Fibroblast of the aortic adventitia (primary cell): ENCODE measurements around the gene GPC6. TPM values are rescaled to one million over a fixed set of nuclear protein-coding genes. Genes with fewer than 3 reads are reported as not detected.

Experiments
- DNase-seq: peaks from one replicate; pipeline ENCODE4 v3.0.0-alpha.2; 2010; ENCODE audit warnings: low read depth
- H3K4me3 ChIP-seq: 2 replicates; pipeline ENCODE4 v1.5.1; 2011; ENCODE audit warnings: low read depth, mild to moderate bottlenecking, control low read depth, low read length, moderate library complexity
- total RNA-seq: library from RNA; depleted of rRNA; stranded (reverse); fragments of >200 nt; gene quantifications from 2 replicates; pipeline ENCODE4 v1.2.3, GENCODE V29; 2012; ENCODE audit warnings: low replicate concordance
- TF ChIP-seq, protein P1 (sequence below): IDR thresholded peaks from 2 replicates; pipeline ENCODE4 v1.5.1; 2011; ENCODE audit warnings: mild to moderate bottlenecking, low read length, control low read depth, inconsistent platforms; ENCODE audit not compliant: insufficient read depth

GPC6 gene
- total RNA-seq, 1 donor: 92.6 TPM

- DNase-seq: peak; percentile 71
- H3K4me3 ChIP-seq: no peak overlapping the region
- TF ChIP-seq, protein P1, sequence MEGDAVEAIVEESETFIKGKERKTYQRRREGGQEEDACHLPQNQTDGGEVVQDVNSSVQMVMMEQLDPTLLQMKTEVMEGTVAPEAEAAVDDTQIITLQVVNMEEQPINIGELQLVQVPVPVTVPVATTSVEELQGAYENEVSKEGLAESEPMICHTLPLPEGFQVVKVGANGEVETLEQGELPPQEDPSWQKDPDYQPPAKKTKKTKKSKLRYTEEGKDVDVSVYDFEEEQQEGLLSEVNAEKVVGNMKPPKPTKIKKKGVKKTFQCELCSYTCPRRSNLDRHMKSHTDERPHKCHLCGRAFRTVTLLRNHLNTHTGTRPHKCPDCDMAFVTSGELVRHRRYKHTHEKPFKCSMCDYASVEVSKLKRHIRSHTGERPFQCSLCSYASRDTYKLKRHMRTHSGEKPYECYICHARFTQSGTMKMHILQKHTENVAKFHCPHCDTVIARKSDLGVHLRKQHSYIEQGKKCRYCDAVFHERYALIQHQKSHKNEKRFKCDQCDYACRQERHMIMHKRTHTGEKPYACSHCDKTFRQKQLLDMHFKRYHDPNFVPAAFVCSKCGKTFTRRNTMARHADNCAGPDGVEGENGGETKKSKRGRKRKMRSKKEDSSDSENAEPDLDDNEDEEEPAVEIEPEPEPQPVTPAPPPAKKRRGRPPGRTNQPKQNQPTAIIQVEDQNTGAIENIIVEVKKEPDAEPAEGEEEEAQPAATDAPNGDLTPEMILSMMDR: no peak
These were observed 8.8 kb downstream of the GPC6 start for GRCh38 chr13:93235258-93236015.

DNA sequence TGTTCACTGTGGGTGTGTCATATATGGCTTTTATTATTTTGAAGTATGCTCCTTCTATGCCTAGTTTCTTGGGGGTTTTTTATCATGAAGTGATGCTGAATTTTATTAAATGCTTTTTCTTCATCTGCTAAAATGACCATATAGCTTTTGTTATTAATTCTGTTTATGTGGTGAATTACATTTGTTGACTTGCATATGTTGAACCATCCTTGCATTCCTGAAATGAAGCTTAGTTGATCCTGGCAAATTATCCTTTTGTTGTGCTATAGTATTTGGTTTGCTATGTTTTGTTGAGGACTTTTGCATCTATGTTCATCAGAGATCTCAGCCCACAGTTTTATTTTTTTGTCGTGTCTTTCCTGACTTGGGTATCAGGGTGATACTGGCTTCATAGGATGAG lies 12.1 kb downstream of the GPC6 start:
- TF ChIP-seq, protein P1: no peak
- H3K4me3 ChIP-seq: no peak overlapping the region
- no peak for DNase-seq

DNA sequence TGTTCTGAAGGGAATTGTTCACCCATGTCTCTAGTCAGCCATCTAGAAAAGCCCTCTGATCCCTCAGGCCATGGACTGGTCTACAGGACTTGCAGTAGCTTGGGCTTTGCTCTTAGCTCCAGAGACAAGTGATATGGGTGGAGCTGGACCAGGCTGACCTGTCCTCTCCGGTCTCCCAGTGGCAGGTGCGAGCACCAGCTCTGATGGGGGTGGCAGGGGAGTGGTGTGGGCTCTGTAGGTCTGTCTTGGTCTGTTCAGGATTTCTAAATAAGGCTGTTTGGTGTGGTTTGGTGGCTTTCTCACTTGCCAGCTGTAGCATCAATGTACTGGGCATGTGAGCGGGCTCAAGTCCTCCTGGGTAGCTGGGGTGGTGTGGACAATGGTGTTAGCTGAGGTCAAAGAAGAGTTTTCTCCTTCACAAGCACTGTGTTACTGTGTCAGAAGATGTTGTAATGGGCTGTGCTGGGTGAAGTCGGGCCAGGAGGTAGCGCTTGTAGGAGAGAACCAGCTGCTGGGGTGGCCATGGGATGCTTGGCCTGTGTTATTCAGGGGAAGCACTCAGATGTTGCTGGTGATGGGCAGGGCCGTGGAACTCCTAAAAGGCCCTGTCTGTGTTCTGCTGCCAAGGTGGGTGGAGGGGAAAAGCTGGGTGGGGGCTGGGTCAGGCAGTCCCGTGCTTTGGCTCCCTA lies 16.9 kb downstream of the GPC6 start:
- no peak for DNase-seq
- no peak overlapping the region for H3K4me3 ChIP-seq
- TF ChIP-seq, protein P1: no peak

- TF ChIP-seq, protein P1: no peak
- H3K4me3 ChIP-seq: peak overlapping the region; percentile 65
- DNase-seq: peak; percentile 73
These were observed 17.7 kb downstream of the GPC6 start for GRCh38 chr13:93244141-93244917.

GRCh38 chr13:93244918-93245280 lies 18.3 kb downstream of the GPC6 start:
- TF ChIP-seq, protein P1: no peak
- H3K4me3 ChIP-seq: peak overlapping the region; percentile 65
- DNase-seq: peak; percentile 68

DNA sequence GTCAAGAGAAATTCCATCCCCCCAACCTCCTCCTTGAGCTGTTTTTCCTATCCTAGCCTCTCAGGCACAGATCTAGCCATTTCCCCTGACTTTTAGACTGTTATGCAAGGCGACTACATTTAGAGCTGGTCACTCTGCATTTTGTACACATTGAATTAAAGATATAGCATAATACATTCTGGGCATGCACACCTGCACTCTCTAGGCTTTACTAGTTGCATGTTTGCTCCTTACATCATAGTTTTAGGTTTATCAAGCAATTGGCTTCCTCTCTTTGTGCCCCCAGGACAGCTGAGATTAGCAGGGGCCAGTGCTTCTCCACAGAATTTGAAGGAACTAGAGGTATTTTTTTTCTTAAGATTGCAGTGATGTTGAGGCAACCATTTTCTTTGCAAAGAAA lies 19.5 kb downstream of the GPC6 start:
- DNase-seq: no peak
- TF ChIP-seq, protein P1: no peak
- no peak overlapping the region for H3K4me3 ChIP-seq
